Stimulated activated CD8-positive, alpha-beta memory T cell treated with anti-CD3 and anti-CD28 coated beads, Interleukin-12 subunit alpha, Interleukin-12 subunit beta, amount 100 ng/mL, for 1 hour (primary cell): ENCODE measurements around the gene KLHL29.

Experiments
- DNase-seq: peaks from one replicate; pipeline ENCODE4 v3.0.0-alpha.2; 2020; ENCODE audit warnings: low read depth

Gene KLHL29

GRCh38 chr2:23550553-23550952, 165.6 kb downstream of the KLHL29 start:
- DNase-seq: no peak

- DNase-seq: no peak
These were observed 166.9 kb downstream of the KLHL29 start for GRCh38 chr2:23551875-23552274.

GRCh38 chr2:23553561-23553960, 168.6 kb downstream of the KLHL29 start:
- no peak for DNase-seq

GRCh38 chr2:23554054-23554697, 169.2 kb downstream of the KLHL29 start:
- no peak for DNase-seq

GRCh38 chr2:23555944-23556343, 171.0 kb downstream of the KLHL29 start:
- no peak for DNase-seq

GRCh38 chr2:23556929-23557328, 171.9 kb downstream of the KLHL29 start:
- no peak for DNase-seq

GRCh38 chr2:23557455-23557854, 172.5 kb downstream of the KLHL29 start:
- no peak for DNase-seq

- DNase-seq: no peak
These were observed 174.7 kb downstream of the KLHL29 start for GRCh38 chr2:23559561-23560239.

- DNase-seq: no peak
These were observed 176.1 kb downstream of the KLHL29 start for GRCh38 chr2:23561088-23561487.

- no peak for DNase-seq
These were observed 176.6 kb downstream of the KLHL29 start for GRCh38 chr2:23561544-23561943.

GRCh38 chr2:23562143-23562542, 177.2 kb downstream of the KLHL29 start:
- no peak for DNase-seq

- no peak for DNase-seq
These were observed 178.2 kb downstream of the KLHL29 start for GRCh38 chr2:23563151-23563550.

GRCh38 chr2:23563673-23564614, 179.0 kb downstream of the KLHL29 start:
- no peak for DNase-seq

GRCh38 chr2:23564615-23564960, 179.6 kb downstream of the KLHL29 start:
- DNase-seq: no peak

- no peak for DNase-seq
These were observed 180.4 kb downstream of the KLHL29 start for GRCh38 chr2:23565374-23565773.

GRCh38 chr2:23565814-23566213, 180.8 kb downstream of the KLHL29 start:
- no peak for DNase-seq

- DNase-seq: no peak
These were observed 181.5 kb downstream of the KLHL29 start for GRCh38 chr2:23566241-23567142.

GRCh38 chr2:23567161-23567756, 182.3 kb downstream of the KLHL29 start:
- DNase-seq: no peak

- DNase-seq: no peak
These were observed 183.2 kb downstream of the KLHL29 start for GRCh38 chr2:23568211-23568610.

- no peak for DNase-seq
These were observed 183.7 kb downstream of the KLHL29 start for GRCh38 chr2:23568626-23569190.

GRCh38 chr2:23569761-23570365, 184.9 kb downstream of the KLHL29 start:
- no peak for DNase-seq
